ENCODE results near the gene FBXW5.
A peak's percentile ranks its signal among the peaks of the same experiment; 100 is the strongest.

The FBXW5 gene

GRCh38 chr9:136944519-136945332 lies at the start of gene FBXW5, which contains the start of gene C8G:
TSS of gene FBXW5 (minus strand) at chr9:136944738. CDS start at chr9:136944083, 655 bp downstream.
TSS of gene C8G (plus strand) at chr9:136945243. CDS start at chr9:136945321, 78 bp downstream.
- H3K9ac ChIP-seq (ENCODE audit: insufficient read length, low read depth) = peak within 1 kb of the TSS; percentile 96
- no peaks in the 10 kb centered on the region for H3K27me3 ChIP-seq (ENCODE audit: insufficient read depth, insufficient read length)
- TF ChIP-seq ZNF274 (IDR thresholded peaks at IDR 0.05; ENCODE audit: low read depth, low read length) (no peak), SUZ12 (IDR thresholded peaks at IDR 0.05; ENCODE audit: extremely low read depth, insufficient read depth, insufficient read length) (no peak), YY1 (IDR thresholded peaks at IDR 0.05; ENCODE audit: insufficient read depth, insufficient read length) (no peak)
- peaks cover 29% of the 10 kb centered on the region for H3K4me1 ChIP-seq (ENCODE audit: insufficient read depth, insufficient read length)
- H3K9me3 ChIP-seq (ENCODE audit: insufficient read depth, low read length) = no peaks in the 10 kb centered on the region
- H3K36me3 ChIP-seq (ENCODE audit: insufficient read depth, insufficient read length, low read length) = peaks cover 38% of the 10 kb centered on the region
- peak; percentile 93 for DNase-seq (ENCODE audit: low read depth, low spot score)
- H3K4me3 ChIP-seq (ENCODE audit: insufficient read length, low read depth) = peak within 1 kb of the TSS; percentile 91

GRCh38 chr9:136992819-136993369 lies 48.4 kb upstream of the FBXW5 start:
- H3K4me3 ChIP-seq (ENCODE audit: insufficient read length, low read depth) = peak overlapping the region; percentile 94
- H3K9me3 ChIP-seq (ENCODE audit: insufficient read depth, low read length) = peaks cover 10% of the 10 kb centered on the region; the same call in 1 of the 2 replicates
- no peak for TF ChIP-seq SUZ12 (IDR thresholded peaks at IDR 0.05; ENCODE audit: extremely low read depth, insufficient read depth, insufficient read length)
- TF ChIP-seq YY1 (IDR thresholded peaks at IDR 0.05; ENCODE audit: insufficient read depth, insufficient read length) = no peak
- TF ChIP-seq ZNF274 (IDR thresholded peaks at IDR 0.05; ENCODE audit: low read depth, low read length) = no peak
- H3K27me3 ChIP-seq (ENCODE audit: insufficient read depth, insufficient read length) = no peaks in the 10 kb centered on the region
- peak overlapping the region; percentile 92 for H3K9ac ChIP-seq (ENCODE audit: insufficient read length, low read depth)
- H3K4me1 ChIP-seq (ENCODE audit: insufficient read depth, insufficient read length) = peaks cover 31% of the 10 kb centered on the region
- peak; percentile 20 for DNase-seq (ENCODE audit: low read depth, low spot score)
- H3K36me3 ChIP-seq (ENCODE audit: insufficient read depth, insufficient read length, low read length) = peaks cover 27% of the 10 kb centered on the region

- DNase-seq (ENCODE audit: low read depth, low spot score) = peak; percentile 81
- peaks cover 27% of the 10 kb centered on the region for H3K4me1 ChIP-seq (ENCODE audit: insufficient read depth, insufficient read length)
- H3K4me3 ChIP-seq (ENCODE audit: insufficient read length, low read depth) = peak within 1 kb of the TSS; percentile 94
- TF ChIP-seq YY1 (IDR thresholded peaks at IDR 0.05; ENCODE audit: insufficient read depth, insufficient read length) = no peak
- no peak for TF ChIP-seq ZNF274 (IDR thresholded peaks at IDR 0.05; ENCODE audit: low read depth, low read length)
- TF ChIP-seq SUZ12 (IDR thresholded peaks at IDR 0.05; ENCODE audit: extremely low read depth, insufficient read depth, insufficient read length) = no peak
- peak within 1 kb of the TSS; percentile 92 for H3K9ac ChIP-seq (ENCODE audit: insufficient read length, low read depth)
- H3K27me3 ChIP-seq (ENCODE audit: insufficient read depth, insufficient read length) = no peaks in the 10 kb centered on the region
- peaks cover 10% of the 10 kb centered on the region; the same call in 1 of the 2 replicates for H3K9me3 ChIP-seq (ENCODE audit: insufficient read depth, low read length)
- peaks cover 27% of the 10 kb centered on the region for H3K36me3 ChIP-seq (ENCODE audit: insufficient read depth, insufficient read length, low read length)
Measured at GRCh38 chr9:136991993-136992818, 47.7 kb upstream of the FBXW5 start, which contains the start of gene PAXX. TSS of gene PAXX (plus strand) at chr9:136992422. CDS start at chr9:136992444, 22 bp downstream.

GRCh38 chr9:136990242-136990911 lies 45.8 kb upstream of the FBXW5 start:
- DNase-seq (ENCODE audit: low read depth, low spot score) = no peak
- Histone ChIP-seq H3K9me3 (ENCODE audit: insufficient read depth, low read length) (peaks cover 10% of the 10 kb centered on the region; the same call in 1 of the 2 replicates), H3K27me3 (ENCODE audit: insufficient read depth, insufficient read length) (no peaks in the 10 kb centered on the region), H3K9ac (ENCODE audit: insufficient read length, low read depth) (no peak overlapping the region), H3K4me1 (ENCODE audit: insufficient read depth, insufficient read length) (peaks cover 23% of the 10 kb centered on the region), H3K36me3 (ENCODE audit: insufficient read depth, insufficient read length, low read length) (peaks cover 25% of the 10 kb centered on the region), H3K4me3 (ENCODE audit: insufficient read length, low read depth) (no peak overlapping the region)
- TF ChIP-seq ZNF274 (IDR thresholded peaks at IDR 0.05; ENCODE audit: low read depth, low read length) = no peak
- no peak for TF ChIP-seq SUZ12 (IDR thresholded peaks at IDR 0.05; ENCODE audit: extremely low read depth, insufficient read depth, insufficient read length)
- no peak for TF ChIP-seq YY1 (IDR thresholded peaks at IDR 0.05; ENCODE audit: insufficient read depth, insufficient read length)

GRCh38 chr9:136988872-136989271 lies 44.3 kb upstream of the FBXW5 start:
- H3K9me3 ChIP-seq (ENCODE audit: insufficient read depth, low read length) = peaks cover 10% of the 10 kb centered on the region; the same call in 1 of the 2 replicates

GRCh38 chr9:136985853-136986252 lies 41.3 kb upstream of the FBXW5 start:
- Histone ChIP-seq H3K27me3 (ENCODE audit: insufficient read depth, insufficient read length) (no peaks in the 10 kb centered on the region), H3K4me3 (ENCODE audit: insufficient read length, low read depth) (no peak overlapping the region), H3K9me3 (ENCODE audit: insufficient read depth, low read length) (peaks cover 6% of the 10 kb centered on the region; the same call in 1 of the 2 replicates), H3K4me1 (ENCODE audit: insufficient read depth, insufficient read length) (peaks cover 35% of the 10 kb centered on the region), H3K36me3 (ENCODE audit: insufficient read depth, insufficient read length, low read length) (no peaks in the 10 kb centered on the region), H3K9ac (ENCODE audit: insufficient read length, low read depth) (no peak overlapping the region)
- TF ChIP-seq YY1 (IDR thresholded peaks at IDR 0.05; ENCODE audit: insufficient read depth, insufficient read length) (no peak), SUZ12 (IDR thresholded peaks at IDR 0.05; ENCODE audit: extremely low read depth, insufficient read depth, insufficient read length) (no peak), ZNF274 (IDR thresholded peaks at IDR 0.05; ENCODE audit: low read depth, low read length) (no peak)
- no peak for DNase-seq (ENCODE audit: low read depth, low spot score)

More at GRCh38 chr9:136988872-136989271, 44.3 kb upstream of the FBXW5 start:
- H3K36me3 ChIP-seq (ENCODE audit: insufficient read depth, insufficient read length, low read length) = peaks cover 10% of the 10 kb centered on the region
- H3K27me3 ChIP-seq (ENCODE audit: insufficient read depth, insufficient read length) = no peaks in the 10 kb centered on the region
- peak overlapping the region; percentile 17 for H3K9ac ChIP-seq (ENCODE audit: insufficient read length, low read depth)
- H3K4me1 ChIP-seq (ENCODE audit: insufficient read depth, insufficient read length) = peaks cover 27% of the 10 kb centered on the region
- no peak overlapping the region for H3K4me3 ChIP-seq (ENCODE audit: insufficient read length, low read depth)
- TF ChIP-seq ZNF274 (IDR thresholded peaks at IDR 0.05; ENCODE audit: low read depth, low read length) (no peak), SUZ12 (IDR thresholded peaks at IDR 0.05; ENCODE audit: extremely low read depth, insufficient read depth, insufficient read length) (no peak), YY1 (IDR thresholded peaks at IDR 0.05; ENCODE audit: insufficient read depth, insufficient read length) (no peak)
- no peak for DNase-seq (ENCODE audit: low read depth, low spot score)
